HG02981 (cell line): ENCODE measurements around the gene HMX3.

Source experiments
- ATAC-seq: cut with Tn5 transposase; IDR thresholded peaks from one replicate; pipeline ENCODE4 v1.9.1; 2021; ENCODE audit warnings: mild to moderate bottlenecking, moderate library complexity; ENCODE audit not compliant: unreplicated experiment

Gene HMX3

GRCh38 chr10:123135415-123136141 lies at the start of gene HMX3:
HMX3 (plus strand) TSS chr10:123135970; CDS start chr10:123136051, 81 bp downstream.
- no peak for ATAC-seq

GRCh38 chr10:123086281-123086680 lies 49.5 kb upstream of the HMX3 start:
- no peak for ATAC-seq

DNA sequence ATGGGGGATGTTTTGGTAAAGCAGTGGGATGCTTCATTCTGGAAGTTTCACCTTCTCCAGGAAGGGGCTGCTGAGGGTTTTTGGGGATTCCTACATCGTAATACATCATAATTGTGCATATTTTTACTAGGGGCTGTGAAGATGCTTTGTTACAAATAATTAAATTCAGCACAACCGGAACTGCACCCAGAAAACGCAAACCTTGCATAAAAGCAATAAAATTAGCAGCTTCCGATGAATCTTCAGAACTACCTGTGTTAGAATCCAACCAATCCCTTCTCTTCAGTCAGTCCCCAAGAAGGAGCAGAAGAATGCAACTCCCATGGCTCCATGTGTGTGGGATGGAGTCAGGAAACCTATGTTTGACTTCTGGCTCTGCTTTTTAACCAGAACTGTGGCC lies 48.4 kb upstream of the HMX3 start:
- ATAC-seq = no peak

DNA sequence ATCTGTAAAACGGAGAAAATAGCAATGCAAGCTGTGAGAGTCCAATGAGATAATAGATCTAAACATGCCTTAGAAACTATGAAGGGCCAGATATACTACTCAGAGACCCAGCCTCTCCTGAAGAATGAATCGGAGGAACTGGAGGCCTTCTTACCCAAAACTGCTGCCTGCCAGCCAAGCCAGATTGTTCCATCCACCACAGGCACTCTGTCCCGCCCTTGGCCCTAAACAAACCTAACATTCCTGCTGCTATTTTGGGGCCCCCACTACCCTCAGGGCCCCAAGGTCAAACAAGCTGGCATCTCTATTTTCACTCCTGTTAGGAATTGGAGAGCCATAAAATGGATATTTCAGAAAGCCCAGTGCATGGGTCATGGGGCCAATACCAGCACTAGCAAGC lies 48.0 kb upstream of the HMX3 start:
- no peak for ATAC-seq

GRCh38 chr10:123092635-123093414 lies 42.9 kb upstream of the HMX3 start:
- ATAC-seq = no peak

DNA sequence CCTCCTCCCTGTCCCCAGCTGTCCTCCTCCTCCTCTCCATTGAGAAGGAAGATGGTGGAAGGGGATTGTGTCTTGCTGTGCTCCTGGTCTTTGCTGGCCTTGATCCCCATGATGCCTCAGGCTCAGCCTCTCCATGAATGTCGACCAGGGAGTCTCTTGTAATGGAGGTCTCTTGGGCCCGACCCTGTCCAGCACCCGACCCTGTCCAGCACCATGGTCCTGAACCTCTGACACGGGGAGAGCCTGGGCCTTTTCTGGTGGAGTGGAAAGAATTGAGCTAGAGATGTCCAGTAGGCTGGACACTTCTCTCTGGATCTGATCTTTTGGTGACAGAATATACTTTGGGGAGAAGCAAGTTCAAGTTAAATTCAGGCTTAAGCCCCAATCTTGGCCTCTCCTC lies 42.3 kb upstream of the HMX3 start:
- no peak for ATAC-seq

- ATAC-seq = no peak
Observed at GRCh38 chr10:123096452-123096851, 39.3 kb upstream of the HMX3 start.

DNA sequence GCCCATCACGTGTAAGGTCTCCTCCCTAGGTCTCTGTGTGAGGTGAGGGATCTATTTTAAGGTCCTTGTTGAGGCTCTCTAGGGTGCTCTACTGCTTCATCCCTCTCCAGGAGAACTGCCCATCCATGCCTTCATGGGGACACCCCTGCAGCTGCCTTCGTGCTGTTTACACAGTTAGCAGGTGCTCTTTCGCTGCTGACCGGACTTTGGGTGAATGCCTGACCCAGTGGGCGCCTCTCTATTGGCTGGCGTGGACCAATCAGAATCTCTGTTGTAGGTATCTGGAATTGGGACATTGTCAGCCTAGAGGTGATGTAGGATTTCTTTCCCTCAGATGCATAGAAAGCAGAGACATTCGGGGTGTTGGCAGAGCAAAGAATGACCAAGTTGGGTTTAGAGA lies 38.7 kb upstream of the HMX3 start:
- ATAC-seq = no peak

DNA sequence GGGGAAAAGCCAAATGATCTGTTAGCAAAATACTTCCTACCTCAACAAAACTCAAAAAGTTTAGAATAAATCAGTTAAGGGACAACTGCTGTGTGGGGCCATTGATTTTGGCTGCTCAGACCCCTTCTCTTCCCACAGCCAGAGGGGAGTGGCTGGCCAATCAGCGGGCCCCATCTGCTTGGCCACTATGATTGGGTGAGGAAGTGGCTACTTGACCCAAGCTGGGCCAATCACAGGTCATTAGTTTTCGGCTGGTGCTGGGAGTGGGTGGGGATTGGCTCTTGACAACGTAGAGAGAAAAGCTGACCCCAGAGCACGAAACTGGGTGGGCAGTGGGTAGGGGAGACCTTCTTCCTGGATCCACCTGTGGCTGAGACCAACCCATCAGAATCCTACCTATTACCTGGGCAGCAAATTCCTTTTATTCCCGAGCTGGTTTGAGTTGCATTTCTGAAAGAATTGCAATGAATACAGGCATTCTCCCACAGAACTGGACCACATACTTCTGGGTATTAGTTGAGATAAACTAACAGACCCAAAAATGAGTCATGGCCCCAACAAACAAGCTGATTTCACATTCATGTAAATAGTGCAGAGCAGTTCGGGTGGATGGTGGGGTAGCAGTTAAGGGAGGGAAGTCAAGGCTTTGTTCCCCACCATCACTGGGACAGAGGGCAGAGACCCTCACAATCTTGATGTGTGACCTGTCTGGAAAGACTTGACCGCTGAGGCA lies 35.6 kb upstream of the HMX3 start:
- no peak for ATAC-seq

- no peak for ATAC-seq
Observed at GRCh38 chr10:123101872-123102271, 33.9 kb upstream of the HMX3 start.

DNA sequence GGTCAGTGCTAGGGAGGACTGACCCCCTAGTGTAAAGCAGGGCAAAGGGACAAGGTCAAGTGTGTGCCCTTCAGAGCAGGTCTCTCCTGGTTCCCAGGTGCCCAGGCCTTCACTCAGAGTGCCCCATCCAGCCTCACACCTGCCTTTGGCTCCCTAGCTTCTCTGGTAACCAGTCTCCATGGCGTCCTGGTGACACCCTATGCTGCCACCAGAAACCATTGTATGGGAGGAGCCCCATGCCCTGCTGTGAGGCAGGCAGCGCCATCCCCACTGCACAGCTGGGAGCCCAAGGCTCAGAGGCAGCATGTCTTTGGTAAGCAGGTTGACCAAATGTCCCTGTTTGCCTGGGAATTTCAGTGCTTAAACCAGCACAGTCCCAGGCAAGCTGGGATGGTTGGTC lies 33.1 kb upstream of the HMX3 start:
- no peak for ATAC-seq

GRCh38 chr10:123103944-123104343 lies 31.8 kb upstream of the HMX3 start:
- ATAC-seq = no peak

DNA sequence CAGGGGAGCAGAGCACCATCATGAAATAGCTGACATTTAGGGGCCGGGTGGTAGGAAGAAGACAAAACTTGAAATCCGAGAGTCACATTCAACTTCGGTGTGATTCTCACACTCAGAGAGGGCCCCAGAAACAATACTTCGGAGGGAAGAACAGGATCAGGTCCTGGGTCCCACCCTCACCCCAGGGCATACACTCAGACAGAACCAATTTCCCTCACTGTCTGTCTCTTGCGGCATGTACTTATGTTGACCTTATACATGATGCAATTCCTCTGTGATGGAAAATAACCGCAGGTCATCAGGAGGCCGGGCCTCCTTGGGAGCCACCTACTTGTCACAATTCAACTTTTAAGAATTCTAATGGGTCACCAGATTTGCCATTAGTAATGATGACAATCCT lies 26.3 kb upstream of the HMX3 start:
- ATAC-seq = no peak

- no peak for ATAC-seq
Observed at GRCh38 chr10:123117644-123118417, 17.9 kb upstream of the HMX3 start.

- no peak for ATAC-seq
Observed at GRCh38 chr10:123119081-123119480, 16.7 kb upstream of the HMX3 start.

DNA sequence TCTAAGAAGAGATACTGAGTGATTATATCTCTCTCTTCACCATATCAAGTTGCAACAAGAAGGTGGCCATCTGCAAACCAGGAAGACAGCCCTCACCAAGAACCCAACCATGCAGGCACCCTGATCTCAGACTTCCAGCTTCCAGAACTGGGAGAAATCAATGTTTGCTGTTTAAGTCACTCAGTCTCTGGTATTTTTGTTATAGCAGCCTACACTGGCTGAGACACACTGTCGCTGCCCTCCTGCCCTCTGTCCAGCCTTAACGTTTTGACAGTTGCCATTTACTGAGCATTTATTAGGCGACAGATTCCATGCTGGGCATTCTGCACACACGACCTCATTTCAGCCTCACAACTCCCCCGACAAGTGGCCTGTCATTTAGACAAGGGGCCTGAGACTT lies 9.5 kb upstream of the HMX3 start:
- no peak for ATAC-seq

GRCh38 chr10:123129618-123130271 lies 6.0 kb upstream of the HMX3 start:
- ATAC-seq = no peak

- ATAC-seq = peak; percentile 59
Observed at GRCh38 chr10:123132576-123133477, 2.9 kb upstream of the HMX3 start.

- no peak for ATAC-seq
Observed at GRCh38 chr10:123133541-123134342, 2.0 kb upstream of the HMX3 start.
